Neural progenitor cell (in vitro differentiated cells): ENCODE results near the gene TLK2. TPM values are rescaled to one million over a fixed set of nuclear protein-coding genes. Genes with fewer than 3 reads are reported as not detected.

ENCODE experiments used
- DNase-seq: peaks from one replicate; pipeline ENCODE4 v3.0.0-alpha.2; 2016; ENCODE audit warnings: low spot score
- H2AFZ ChIP-seq: fragments of 200-600 bp; sonication (generic); replicated peaks from 2 replicates; pipeline ENCODE4 v1.6.1; 2016; ENCODE audit warnings: antibody characterized with exemption
- H3F3A ChIP-seq: fragments of 200-600 bp; sonication (generic); 2 replicates; pipeline ENCODE4 v1.6.1; 2016; ENCODE audit warnings: antibody characterized with exemption, low read depth
- H3K27ac ChIP-seq: fragments of 200-600 bp; sonication (generic); 2 replicates; pipeline ENCODE4 v1.5.1; 2016; ENCODE audit warnings: mild to moderate bottlenecking
- H3K27me3 ChIP-seq: fragments of 200-600 bp; sonication (generic); 2 replicates; pipeline ENCODE4 v1.6.1; 2016; ENCODE audit warnings: mild to moderate bottlenecking, moderate library complexity
- H3K36me3 ChIP-seq: fragments of 200-600 bp; sonication (generic); 2 replicates; pipeline ENCODE4 v1.5.1; 2016
- H3K4me1 ChIP-seq: fragments of 200-600 bp; sonication (generic); 2 replicates; pipeline ENCODE4 v1.6.1; 2016; ENCODE audit warnings: mixed run types
- H3K4me2 ChIP-seq: fragments of 200-600 bp; sonication (generic); 2 replicates; pipeline ENCODE4 v1.6.1; 2016
- H3K4me3 ChIP-seq: fragments of 200-600 bp; sonication (generic); 2 replicates; pipeline ENCODE4 v1.5.1; 2016
- H3K79me2 ChIP-seq: fragments of 200-600 bp; sonication (generic); 2 replicates; pipeline ENCODE4 v1.6.1; 2016; ENCODE audit warnings: low read depth
- H3K9ac ChIP-seq: fragments of 200-600 bp; sonication (generic); 2 replicates; pipeline ENCODE4 v1.6.1; 2016
- H3K9me3 ChIP-seq: fragments of 200-600 bp; sonication (generic); 2 replicates; pipeline ENCODE4 v1.5.1; 2016; ENCODE audit warnings: low read depth
- H4K20me1 ChIP-seq: fragments of 200-600 bp; sonication (generic); 2 replicates; pipeline ENCODE4 v1.6.1; 2016; ENCODE audit warnings: low read depth
- H3K27ac Mint-ChIP-seq: 3 replicates; pipeline ENCODE4 v1.8.0; 2021; ENCODE audit warnings: mixed read lengths
- H3K27me3 Mint-ChIP-seq: 2 replicates; pipeline ENCODE4 v1.8.0; 2022; ENCODE audit warnings: low read depth, mild to moderate bottlenecking, inconsistent platforms, moderate library complexity, mixed read lengths; ENCODE audit not compliant: insufficient read depth
- H3K36me3 Mint-ChIP-seq: 3 replicates; pipeline ENCODE4 v1.8.0; 2021; ENCODE audit warnings: mixed read lengths
- H3K4me1 Mint-ChIP-seq: 3 replicates; pipeline ENCODE4 v1.8.0; 2021; ENCODE audit warnings: mixed read lengths
- H3K4me3 Mint-ChIP-seq: 3 replicates; pipeline ENCODE4 v1.8.0; 2021; ENCODE audit warnings: mild to moderate bottlenecking, moderate library complexity, mixed read lengths
- H3K9me3 Mint-ChIP-seq: 3 replicates; pipeline ENCODE4 v1.8.0; 2020; ENCODE audit warnings: mixed read lengths
- CTCF ChIP-seq: fragments of 200-600 bp; sonication (generic); IDR thresholded peaks from 2 replicates; pipeline ENCODE4 v1.5.1; 2017; ENCODE audit warnings: antibody characterized with exemption, mild to moderate bottlenecking
- EZH2 ChIP-seq: fragments of 200-600 bp; sonication (generic); IDR thresholded peaks from 2 replicates; pipeline ENCODE4 v1.6.1; 2017; ENCODE audit warnings: antibody characterized with exemption, mild to moderate bottlenecking, moderate library complexity
- EZH2phosphoT487 ChIP-seq: fragments of 200-600 bp; sonication (generic); IDR thresholded peaks from 2 replicates; pipeline ENCODE4 v1.6.1; 2017; ENCODE audit warnings: antibody characterized with exemption
- total RNA-seq: library from RNA; depleted of rRNA; stranded (reverse); fragments of >200 nt; gene quantifications from 2 replicates; pipeline ENCODE4 v1.2.3, GENCODE V29; 2015; ENCODE audit warnings: low replicate concordance

The TLK2 gene
- total RNA-seq, 1 donor from 2014 or later = 89.9 TPM

DNA sequence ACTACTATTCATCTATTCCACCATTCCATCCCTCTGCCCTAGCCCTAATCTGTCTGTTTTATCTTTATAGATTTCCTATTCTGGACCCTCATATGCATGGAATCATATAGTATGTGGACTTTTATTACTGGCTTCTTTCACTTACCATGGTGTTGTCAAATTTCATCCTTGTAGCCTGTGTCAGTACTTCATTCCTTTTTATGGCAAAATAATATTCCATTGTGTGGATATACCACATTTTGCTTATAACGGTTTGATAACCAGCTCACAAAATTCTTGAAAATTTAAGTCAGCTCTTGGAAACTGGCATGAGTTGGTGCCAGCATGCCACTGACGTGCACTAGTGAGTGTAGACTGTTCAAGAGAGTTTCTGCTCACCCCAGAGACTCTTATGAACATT lies 118.5 kb downstream of the TLK2 start:
- Histone ChIP-seq H3K27ac (no peak overlapping the region), H3K4me2 (no peak overlapping the region), H3K9ac (no peak overlapping the region), H2AFZ (no peak overlapping the region), H3K27me3 (no peaks in the 10 kb centered on the region), H3F3A (peaks cover 3% of the 10 kb centered on the region), H3K4me3 (no peak overlapping the region), H4K20me1 (no peaks in the 10 kb centered on the region), H3K4me1 (no peaks in the 10 kb centered on the region), H3K79me2 (no peaks in the 10 kb centered on the region), H3K36me3 (peaks cover 22% of the 10 kb centered on the region), H3K9me3 (peaks cover 4% of the 10 kb centered on the region)
- no peak for DNase-seq
- no peaks in the 10 kb centered on the region for H3K4me1 Mint-ChIP-seq
- TF ChIP-seq EZH2phosphoT487 (no peak), EZH2 (no peak), CTCF (no peak)
- H3K27me3 Mint-ChIP-seq = no peaks in the 10 kb centered on the region
- H3K9me3 Mint-ChIP-seq = peaks cover 20% of the 10 kb centered on the region
- no peak overlapping the region for H3K4me3 Mint-ChIP-seq
- H3K27ac Mint-ChIP-seq = no peak overlapping the region
- peaks cover 64% of the 10 kb centered on the region for H3K36me3 Mint-ChIP-seq

DNA sequence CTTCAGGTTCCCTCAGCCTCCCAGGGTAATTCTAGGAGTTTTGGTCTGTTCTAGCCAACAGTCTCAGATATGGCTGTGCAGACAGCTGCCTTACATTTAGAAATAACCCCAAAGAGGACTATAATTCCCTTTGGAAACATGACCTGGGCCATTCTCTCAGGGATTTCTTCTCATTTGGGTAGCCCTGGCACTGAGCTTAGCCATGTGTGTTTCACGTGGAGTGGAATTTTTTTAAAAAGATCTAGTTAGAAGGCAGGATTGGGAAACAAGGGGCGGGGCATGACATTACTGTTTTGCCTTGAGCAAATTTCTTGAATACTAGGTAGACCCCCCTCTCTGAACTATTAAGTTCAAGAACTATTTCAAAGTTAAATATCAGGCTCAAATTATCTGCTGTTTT lies 119.3 kb downstream of the TLK2 start:
- DNase-seq = no peak
- Mint-ChIP-seq H3K4me1 (no peaks in the 10 kb centered on the region), H3K36me3 (peaks cover 65% of the 10 kb centered on the region), H3K27ac (no peak overlapping the region), H3K9me3 (peaks cover 20% of the 10 kb centered on the region), H3K4me3 (no peak overlapping the region), H3K27me3 (no peaks in the 10 kb centered on the region)
- peaks cover 4% of the 10 kb centered on the region for H3K9me3 ChIP-seq
- no peak overlapping the region for H3K4me2 ChIP-seq
- no peak overlapping the region for H3K9ac ChIP-seq
- no peaks in the 10 kb centered on the region for H3K4me1 ChIP-seq
- H3K27ac ChIP-seq = no peak overlapping the region
- no peak overlapping the region for H3K4me3 ChIP-seq
- peaks cover 3% of the 10 kb centered on the region for H3F3A ChIP-seq
- peaks cover 22% of the 10 kb centered on the region for H3K36me3 ChIP-seq
- TF ChIP-seq CTCF (no peak), EZH2phosphoT487 (no peak), EZH2 (no peak)
- no peaks in the 10 kb centered on the region for H3K27me3 ChIP-seq
- no peak overlapping the region for H2AFZ ChIP-seq
- no peaks in the 10 kb centered on the region for H3K79me2 ChIP-seq
- no peaks in the 10 kb centered on the region for H4K20me1 ChIP-seq

DNA sequence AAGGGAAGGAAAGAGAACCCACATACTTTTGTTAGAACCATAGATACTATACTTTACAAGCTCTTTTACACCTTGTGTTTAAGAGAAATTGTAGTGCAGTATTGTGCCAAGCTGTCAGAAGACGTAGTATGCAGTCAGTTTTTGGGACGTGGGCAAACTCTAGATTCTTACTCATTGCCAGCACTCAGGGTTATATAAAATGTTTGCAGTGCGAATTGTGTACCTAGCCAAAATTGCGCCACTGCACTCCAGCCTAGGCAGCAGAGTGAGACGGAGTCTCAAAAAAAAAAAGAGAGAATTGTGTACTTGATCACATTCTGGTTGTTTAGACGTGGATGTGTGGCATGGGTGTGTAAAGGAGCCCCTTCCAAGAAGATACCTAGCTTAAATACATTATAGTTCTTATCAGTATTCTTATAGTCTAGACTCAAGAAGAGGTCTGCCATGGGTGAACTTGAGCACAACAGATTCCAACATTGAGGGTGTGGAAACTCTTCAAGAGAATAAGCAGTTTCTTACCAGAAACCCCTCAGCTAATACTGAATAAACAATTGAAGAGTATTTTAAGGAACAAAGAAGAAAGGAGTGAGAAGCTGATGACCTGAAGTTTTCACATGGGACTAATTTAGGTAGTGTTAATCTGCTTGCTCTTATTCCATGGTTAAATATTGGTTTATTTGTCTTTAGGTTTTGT lies 121.5 kb downstream of the TLK2 start:
- H3K36me3 Mint-ChIP-seq = peaks cover 63% of the 10 kb centered on the region
- no peak overlapping the region for H3K9ac ChIP-seq
- no peaks in the 10 kb centered on the region for H3K4me1 ChIP-seq
- H4K20me1 ChIP-seq = no peaks in the 10 kb centered on the region
- no peak for DNase-seq
- no peak overlapping the region for H3K4me3 Mint-ChIP-seq
- H3K9me3 ChIP-seq = peaks cover 4% of the 10 kb centered on the region
- no peak overlapping the region for H3K4me3 ChIP-seq
- H3K36me3 ChIP-seq = peaks cover 27% of the 10 kb centered on the region
- TF ChIP-seq EZH2phosphoT487 (no peak), CTCF (no peak), EZH2 (no peak)
- no peak overlapping the region for H3K4me2 ChIP-seq
- H3K27ac Mint-ChIP-seq = no peak overlapping the region
- H3K9me3 Mint-ChIP-seq = peaks cover 17% of the 10 kb centered on the region
- H3K27me3 ChIP-seq = no peaks in the 10 kb centered on the region
- H2AFZ ChIP-seq = no peak overlapping the region
- peaks cover 3% of the 10 kb centered on the region for H3F3A ChIP-seq
- no peaks in the 10 kb centered on the region for H3K27me3 Mint-ChIP-seq
- no peak overlapping the region for H3K27ac ChIP-seq
- H3K4me1 Mint-ChIP-seq = no peaks in the 10 kb centered on the region
- no peaks in the 10 kb centered on the region for H3K79me2 ChIP-seq
